Measurements from ENCODE around the gene RNF5. TPM values are rescaled to one million over a fixed set of nuclear protein-coding genes. Genes with fewer than 3 reads are reported as not detected.

Gene RNF5
- total RNA-seq, 1 experiment from 2014 or later: 45.9 TPM

- H3K4me1 ChIP-seq (ENCODE audit: control insufficient read depth in 1 of 2, insufficient read depth in 2 of 2, low read length in 2 of 2): peaks cover 21 to 39% of the 10 kb centered on the region in 2 experiments
- TF ChIP-seq ELF1 (IDR thresholded peaks at IDR 0.05; ENCODE audit: borderline replicate concordance, low read depth): no peak
- no peak for TF ChIP-seq SRF (IDR thresholded peaks at IDR 0.05; ENCODE audit: low read depth)
- TF ChIP-seq JUND (IDR thresholded peaks at IDR 0.05): no peak
- TF ChIP-seq SP1 (IDR thresholded peaks at IDR 0.05; ENCODE audit: low read depth): no peak
- no peak for TF ChIP-seq RAD21 (IDR thresholded peaks at IDR 0.05; ENCODE audit: low read depth)
- no peak for TF ChIP-seq TCF7L2 (IDR thresholded peaks at IDR 0.05; ENCODE audit: borderline replicate concordance, extremely low read depth, insufficient read depth, insufficient read length)
- no peak for TF ChIP-seq ZBTB33 (IDR thresholded peaks at IDR 0.05; ENCODE audit: extremely low read depth, insufficient replicate concordance, low read length)
- no peak for TF ChIP-seq POLR2A (IDR thresholded peaks at IDR 0.05; ENCODE audit: borderline replicate concordance, extremely low read depth, insufficient read depth, insufficient read length)
- TF ChIP-seq CEBPB (IDR thresholded peaks at IDR 0.05; ENCODE audit: low read depth): no peak
- TF ChIP-seq ZFX (IDR thresholded peaks at IDR 0.05): no peak
- TF ChIP-seq POLR2AphosphoS5 (IDR thresholded peaks at IDR 0.05; ENCODE audit: low read depth, low read length): no peak
- TF ChIP-seq ZNF274 (IDR thresholded peaks at IDR 0.05; ENCODE audit: low read depth, low read length): no peak
- ChIA-PET CTCF (interaction anchor here (1.7 kb wide), 1 partner anchor 17 kb away, joined by 9 read pairs; no protein-coding TSS in a partner anchor), POLR2A (interaction anchor here (0.7 to 1.1 kb wide), 2 partner anchors 11 to 17 kb away, joined by 3 read pairs; no protein-coding TSS in a partner anchor), RAD21 (ENCODE audit: low non-redundant PET in 1 of 2, low total read pairs in 2 of 2, uncharacterized antibody in 2 of 2, unreplicated experiment in 2 of 2) (no interaction called here)
- H3K27me3 ChIP-seq (ENCODE audit: insufficient read depth, low read length): no peaks in the 10 kb centered on the region
- no peaks in the 10 kb centered on the region for H3K9me2 ChIP-seq (ENCODE audit: insufficient read depth)
- intact Hi-C loops (cut with micrococcal nuclease): loop anchor here (1.0 kb wide), 1 partner anchor 48 kb away; the partner anchor contains the start of gene FKBPL
- peak overlapping the region; percentile 93 to 98 for H3K4me3 ChIP-seq (replicated peaks in 1 of 2; ENCODE audit: low read depth in 1 of 2, low read length in 2 of 2)
- no peaks in the 10 kb centered on the region for H3K9me3 ChIP-seq (ENCODE audit: control insufficient read depth in 1 of 2, insufficient read depth in 1 of 2, low read depth in 1 of 2, low read length in 2 of 2)
- peaks cover 24% of the 10 kb centered on the region for H3K79me2 ChIP-seq (ENCODE audit: insufficient read depth, low read length)
- no peak for DNase-seq (ENCODE audit: low read depth, low spot score)
- peak overlapping the region; percentile 74 for H3K27ac ChIP-seq (ENCODE audit: low read depth, low read length)
- no TSS peak for BruUV-seq (replicated peaks)
- ATAC-seq: peak; percentile 2
- no peaks in the 10 kb centered on the region for H4K20me1 ChIP-seq (ENCODE audit: insufficient read depth)
- H2AFZ ChIP-seq (ENCODE audit: low read depth, low read length, poor library complexity, severe bottlenecking): no peak overlapping the region
- peaks cover 7 to 13% of the 10 kb centered on the region in 2 experiments; a peak in 2 of 4 replicates for H3K36me3 ChIP-seq (ENCODE audit: control insufficient read depth in 1 of 2, insufficient read depth in 2 of 2, low read length in 2 of 2)
- H3K4me2 ChIP-seq (ENCODE audit: low read length): peak overlapping the region; percentile 97
- peak overlapping the region; percentile 90 for H3K9ac ChIP-seq (ENCODE audit: low read length)
These were observed 589 bp downstream of the RNF5 start for GRCh38 chr6:32178547-32179440.
